HG03045 (cell line): ENCODE data around the gene NCAPD2.
"Not testable (repeated sequence)": the region's sequence is repeated elsewhere in the genome, so short reads cannot be mapped to it uniquely, and the experiment has no call there.

Source experiments
- ATAC-seq: cut with Tn5 transposase; IDR thresholded peaks from one replicate; pipeline ENCODE4 v1.9.1; 2021; ENCODE audit warnings: mild to moderate bottlenecking, moderate library complexity; ENCODE audit not compliant: unreplicated experiment

NCAPD2 gene

DNA sequence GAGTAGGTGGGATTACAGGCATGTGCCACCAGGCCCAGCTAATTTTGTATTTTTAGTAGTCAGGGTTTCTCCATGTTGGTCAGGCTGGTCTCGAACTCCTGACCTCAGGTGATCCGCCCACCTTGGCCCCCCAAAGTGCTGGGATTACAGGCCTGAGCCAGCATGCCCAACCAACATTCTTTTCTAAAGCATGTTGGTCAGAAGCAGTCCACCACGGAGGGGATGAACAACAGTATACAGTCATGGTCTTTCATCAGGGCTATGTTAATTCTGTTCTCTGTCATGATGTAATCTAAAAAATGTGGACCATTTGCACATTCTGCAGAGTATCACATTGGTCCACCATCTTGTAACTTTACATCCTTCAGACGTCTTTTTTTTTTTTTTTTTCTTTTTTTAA lies 4.5 kb upstream of the NCAPD2 start:
- no peak for ATAC-seq

DNA sequence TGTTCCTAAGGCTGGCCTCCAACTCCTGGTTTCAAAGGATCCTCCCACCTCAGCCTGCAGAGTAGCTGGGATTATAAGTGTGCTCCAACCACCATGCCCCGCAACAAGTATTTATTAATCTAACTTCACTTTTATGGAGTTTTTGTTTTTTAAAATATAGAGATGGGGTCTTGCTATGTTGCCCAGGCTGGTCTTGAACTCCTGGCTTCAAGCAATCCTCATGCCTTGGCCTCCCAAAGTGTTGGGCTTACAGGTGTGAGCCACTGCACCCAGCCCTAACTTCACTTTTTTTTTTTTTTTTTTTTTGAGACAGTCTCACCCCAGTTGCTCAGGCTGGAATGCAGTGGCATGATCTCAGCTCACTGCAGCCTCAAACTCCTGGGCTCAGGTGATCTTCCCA lies 3.2 kb upstream of the NCAPD2 start:
- not testable (repeated sequence) for ATAC-seq

DNA sequence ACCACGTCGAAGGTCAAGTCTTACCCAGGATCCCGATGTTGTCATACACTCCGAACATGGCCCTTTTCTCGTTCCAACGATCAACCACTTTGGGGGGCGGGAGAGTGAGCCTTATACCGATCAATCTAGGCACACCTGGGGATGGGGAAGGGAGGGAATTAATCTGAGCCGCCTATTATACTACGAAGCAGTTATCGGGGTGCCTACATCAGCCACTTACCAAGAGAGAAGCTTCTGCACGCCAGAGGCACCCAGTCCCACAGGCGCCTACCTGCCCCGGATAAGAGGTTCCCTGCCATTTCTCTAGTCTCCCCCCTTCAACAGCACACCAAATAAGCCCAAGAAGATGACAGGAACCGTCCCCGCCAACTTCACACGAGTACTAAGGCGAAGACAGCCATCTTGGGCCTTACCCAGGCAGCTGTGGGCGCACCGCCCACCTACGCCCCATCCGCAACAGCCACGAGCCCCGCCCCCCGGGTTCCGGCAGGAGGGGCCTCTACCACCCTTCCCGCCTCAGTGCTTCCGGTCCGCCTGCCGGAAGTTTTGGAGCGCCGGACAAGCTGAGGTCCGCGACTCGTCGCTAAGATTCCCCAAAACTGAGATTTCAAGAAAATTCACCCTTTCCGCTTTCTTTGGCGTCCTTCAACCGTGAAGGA lies 935 bp upstream of the NCAPD2 start, which contains the start of gene MRPL51:
TSS of gene MRPL51 (minus strand) at position 425 of the 659 bp plus-strand sequence. CDS start at position 299, 126 bp downstream.
- ATAC-seq, result peak; percentile 68

DNA sequence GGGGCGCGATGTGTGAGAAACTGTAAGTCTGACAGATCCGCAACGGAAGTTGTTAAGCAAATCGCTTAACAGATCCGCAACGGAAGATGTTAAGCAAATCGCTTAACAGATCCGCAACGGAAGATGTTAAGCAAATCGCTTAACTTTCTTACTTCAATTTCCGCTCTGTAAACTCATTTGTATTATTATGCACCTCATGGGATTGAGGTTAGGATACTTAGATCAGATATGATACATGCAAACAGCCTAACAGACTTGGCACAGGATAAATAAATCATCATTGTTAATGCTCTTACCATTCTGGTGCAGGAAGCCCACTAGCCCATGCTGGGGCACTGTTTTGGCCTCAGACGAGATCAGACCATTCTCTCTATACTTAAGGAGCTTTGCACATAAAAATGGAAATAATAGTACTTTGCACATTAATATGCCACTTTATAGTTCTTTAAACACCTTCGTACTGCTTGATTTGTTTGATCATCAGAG lies 399 bp downstream of the NCAPD2 start:
- ATAC-seq, result no peak

DNA sequence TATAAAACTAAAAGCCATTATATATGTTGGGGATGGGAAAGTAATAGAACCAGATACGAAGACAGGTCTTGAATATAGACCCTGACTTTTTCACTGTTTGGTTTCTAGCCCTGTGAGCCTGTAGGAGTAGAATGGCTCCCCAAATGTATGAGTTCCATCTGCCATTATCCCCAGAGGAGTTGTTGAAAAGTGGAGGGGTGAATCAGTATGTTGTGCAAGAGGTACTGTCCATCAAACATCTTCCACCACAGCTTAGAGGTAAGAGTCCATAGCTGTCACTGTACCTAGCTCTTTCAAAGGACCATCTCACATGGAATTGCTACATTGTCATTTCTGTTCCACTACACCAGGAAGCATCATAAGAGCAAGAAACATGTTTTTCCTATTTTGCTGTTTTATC lies 1.1 kb downstream of the NCAPD2 start:
- no peak for ATAC-seq

DNA sequence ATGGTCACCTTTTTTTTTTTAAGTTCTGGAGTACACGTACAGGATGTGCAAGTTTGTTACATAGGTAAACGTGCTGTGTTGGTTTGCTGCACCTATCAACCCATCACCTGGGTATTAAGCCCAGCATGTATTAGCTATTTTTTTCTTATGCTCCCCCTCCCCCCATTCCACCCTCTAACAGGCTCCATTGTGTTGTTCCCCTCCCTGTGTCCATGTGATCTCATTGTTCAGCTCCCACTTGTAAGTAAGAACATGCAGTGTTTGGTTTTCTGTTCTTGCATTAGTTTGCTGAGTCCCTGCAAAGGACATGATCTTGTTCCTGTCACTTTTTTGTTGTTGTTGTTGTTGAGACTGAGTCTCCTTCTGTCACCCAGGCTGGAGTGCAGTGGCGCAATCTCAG lies 3.4 kb downstream of the NCAPD2 start:
- ATAC-seq, result not testable (repeated sequence)

DNA sequence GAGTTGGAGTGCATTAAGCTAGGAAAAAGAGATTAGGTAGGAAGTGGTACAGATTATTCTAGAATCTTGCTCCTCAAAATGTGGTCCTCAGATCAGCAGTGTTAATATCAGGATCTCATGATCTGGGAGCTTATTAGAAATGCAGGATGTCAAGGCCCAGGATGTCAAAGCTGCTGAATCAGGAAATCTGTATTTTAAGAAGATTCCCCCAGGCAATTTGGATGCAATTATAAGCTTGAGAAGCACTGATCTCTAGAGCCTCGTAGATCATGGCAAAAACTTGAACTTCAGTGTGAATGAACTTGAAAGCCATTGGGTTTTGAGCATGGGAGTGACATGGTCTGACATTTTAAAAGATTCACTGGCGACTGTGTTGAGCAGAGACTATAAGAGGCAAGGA lies 6.6 kb downstream of the NCAPD2 start:
- ATAC-seq, result no peak

DNA sequence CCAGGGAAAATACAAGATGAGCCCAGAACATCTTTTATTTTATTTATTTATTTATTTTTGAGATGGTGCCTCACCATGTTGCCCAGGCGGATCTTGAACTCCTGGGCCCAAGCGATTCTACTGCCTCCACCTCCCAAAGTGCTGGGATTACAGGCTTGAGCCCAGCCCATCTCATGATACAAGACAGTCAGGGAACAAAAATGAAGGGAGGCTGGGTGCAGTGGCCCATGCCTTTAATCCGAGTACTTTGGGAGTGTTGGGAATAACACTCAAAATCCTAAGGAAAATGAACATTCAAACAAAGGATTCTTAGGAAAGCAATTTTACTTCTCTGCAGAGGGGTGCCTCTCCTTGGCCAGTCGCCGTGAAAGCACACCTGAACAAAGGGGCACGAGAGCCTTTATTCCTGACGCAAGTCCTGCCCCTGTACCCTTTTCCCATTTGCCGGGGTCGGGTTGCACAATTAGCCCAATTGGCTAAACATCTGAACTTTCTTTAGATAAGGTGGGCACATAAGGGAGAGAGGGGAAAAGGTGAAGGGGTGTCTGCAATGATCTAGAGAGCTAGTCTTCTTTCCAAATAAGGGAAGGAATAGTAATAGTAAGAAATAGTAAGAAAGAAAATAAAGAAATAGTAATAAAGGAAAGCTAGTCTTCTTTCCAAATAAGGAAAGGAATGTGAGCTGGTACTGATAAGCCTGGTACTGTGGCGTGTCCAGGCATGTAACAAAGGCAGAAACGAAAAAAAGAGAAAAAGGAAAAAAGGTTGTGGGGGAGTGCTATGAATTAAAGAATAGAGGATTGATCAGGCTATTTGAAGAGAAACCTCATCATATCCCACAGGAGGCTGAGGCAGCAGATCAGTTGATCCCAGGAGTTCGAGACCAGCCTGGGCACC lies 13.4 kb downstream of the NCAPD2 start:
- ATAC-seq, result no peak

DNA sequence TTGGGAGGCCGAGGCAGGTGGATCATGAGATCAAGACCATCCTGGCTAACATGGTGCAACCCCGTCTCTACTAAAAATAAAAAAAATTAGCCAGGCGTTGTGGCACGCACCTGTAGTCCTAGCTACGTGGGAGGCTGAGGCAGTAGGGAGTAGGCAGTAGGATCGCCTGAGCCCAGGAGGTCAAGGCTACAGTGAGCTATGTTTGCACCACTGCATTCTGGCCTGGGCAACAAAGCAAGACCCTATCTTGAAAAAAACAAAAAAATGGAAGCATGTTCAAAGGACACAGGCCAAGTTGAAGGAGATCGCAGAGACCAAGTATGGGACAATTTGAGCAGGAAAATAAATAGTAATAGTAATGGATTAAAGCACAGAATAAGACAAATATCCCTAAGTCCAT lies 14.2 kb downstream of the NCAPD2 start:
- no peak for ATAC-seq

DNA sequence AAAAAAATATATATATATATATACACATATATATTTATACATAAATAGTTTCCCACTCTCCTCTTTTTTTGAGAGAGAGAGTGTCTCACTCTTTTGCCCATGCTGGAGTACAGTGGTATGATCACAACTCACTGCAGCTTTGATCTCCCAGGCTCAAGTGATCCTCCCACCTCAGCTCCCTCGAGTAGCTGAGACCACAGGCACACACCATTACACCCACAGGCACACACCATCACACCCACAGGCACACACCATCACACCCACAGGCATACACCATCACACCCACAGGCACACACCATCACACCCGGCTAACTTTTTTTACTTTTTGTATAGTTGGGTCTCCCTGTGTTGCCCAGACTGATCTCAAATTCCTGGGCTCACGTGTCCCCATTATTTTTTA lies 26.3 kb downstream of the NCAPD2 start:
- no peak for ATAC-seq

DNA sequence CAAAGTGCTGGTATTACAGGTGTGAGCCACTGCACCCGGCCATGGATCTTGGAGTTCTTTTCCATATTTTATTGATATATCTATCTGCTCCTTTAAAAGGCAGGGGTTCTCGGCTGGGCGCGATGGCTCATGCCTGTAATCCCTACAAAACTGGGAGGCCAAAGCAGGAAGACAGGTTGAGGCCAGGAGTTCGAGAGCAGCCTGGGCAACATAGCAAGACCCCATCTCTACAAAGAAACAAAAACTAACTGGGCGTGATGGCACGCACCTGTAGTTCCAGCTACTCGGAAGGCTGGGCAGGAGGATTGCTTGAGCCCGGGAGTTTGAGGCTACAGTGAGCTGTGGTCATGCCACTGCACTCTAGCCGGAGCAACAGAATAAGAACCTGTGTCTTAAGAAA lies 28.3 kb downstream of the NCAPD2 start:
- ATAC-seq, result no peak

DNA sequence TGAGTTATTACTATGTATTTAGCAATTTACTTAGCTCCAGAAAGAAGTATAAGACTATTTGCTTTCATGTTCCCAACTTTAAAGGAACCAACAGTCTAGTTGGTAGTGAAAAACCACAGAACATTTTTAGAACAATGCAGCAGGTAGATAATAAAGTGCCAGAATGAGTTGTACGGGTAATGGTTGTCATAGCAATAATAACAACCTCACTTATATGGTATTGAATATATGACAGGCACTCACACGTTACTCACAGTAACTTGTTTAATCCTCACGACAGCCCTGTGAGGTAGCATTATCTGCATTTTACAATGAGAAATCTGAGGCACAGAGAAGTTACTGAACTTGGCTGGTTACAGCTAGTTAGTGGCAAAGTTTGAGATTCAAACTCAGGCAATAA lies 29.8 kb downstream of the NCAPD2 start:
- ATAC-seq, result no peak

DNA sequence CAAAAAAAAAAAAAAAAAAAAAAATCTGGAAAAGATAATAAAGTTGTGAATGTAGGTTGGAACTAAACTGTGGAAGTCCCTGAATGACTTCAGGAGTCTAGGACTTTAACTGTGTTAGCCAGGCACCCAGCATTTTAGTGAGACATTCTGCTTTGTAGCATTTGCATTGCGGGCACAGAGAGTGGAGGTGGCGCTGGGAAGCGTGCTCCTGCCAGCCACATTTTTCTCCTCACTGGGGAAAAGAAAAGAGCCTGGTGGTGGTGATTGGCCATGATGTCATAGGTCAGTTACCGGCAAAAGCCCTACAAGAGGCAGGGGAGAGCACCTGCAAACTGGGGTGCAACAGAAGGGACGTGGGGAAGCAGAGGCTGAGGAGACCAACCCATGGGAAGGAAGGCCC lies 30.7 kb downstream of the NCAPD2 start:
- no peak for ATAC-seq

DNA sequence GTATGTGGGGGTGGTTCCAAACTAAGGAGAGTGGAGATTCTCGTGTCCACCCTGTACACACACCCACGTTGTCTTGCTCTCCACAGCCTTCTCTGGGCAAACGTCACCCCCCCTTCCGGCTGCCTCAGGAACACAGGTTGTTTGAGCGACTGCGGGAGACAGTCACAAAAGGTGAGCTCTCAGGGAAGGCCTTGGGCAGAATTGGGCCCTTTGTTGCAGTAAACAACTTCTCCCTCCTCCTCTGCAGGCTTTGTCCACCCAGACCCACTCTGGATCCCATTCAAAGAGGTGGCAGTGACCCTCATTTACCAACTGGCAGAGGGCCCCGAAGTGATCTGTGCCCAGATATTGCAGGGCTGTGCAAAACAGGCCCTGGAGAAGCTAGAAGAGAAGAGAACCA lies 32.3 kb downstream of the NCAPD2 start:
- no peak for ATAC-seq

DNA sequence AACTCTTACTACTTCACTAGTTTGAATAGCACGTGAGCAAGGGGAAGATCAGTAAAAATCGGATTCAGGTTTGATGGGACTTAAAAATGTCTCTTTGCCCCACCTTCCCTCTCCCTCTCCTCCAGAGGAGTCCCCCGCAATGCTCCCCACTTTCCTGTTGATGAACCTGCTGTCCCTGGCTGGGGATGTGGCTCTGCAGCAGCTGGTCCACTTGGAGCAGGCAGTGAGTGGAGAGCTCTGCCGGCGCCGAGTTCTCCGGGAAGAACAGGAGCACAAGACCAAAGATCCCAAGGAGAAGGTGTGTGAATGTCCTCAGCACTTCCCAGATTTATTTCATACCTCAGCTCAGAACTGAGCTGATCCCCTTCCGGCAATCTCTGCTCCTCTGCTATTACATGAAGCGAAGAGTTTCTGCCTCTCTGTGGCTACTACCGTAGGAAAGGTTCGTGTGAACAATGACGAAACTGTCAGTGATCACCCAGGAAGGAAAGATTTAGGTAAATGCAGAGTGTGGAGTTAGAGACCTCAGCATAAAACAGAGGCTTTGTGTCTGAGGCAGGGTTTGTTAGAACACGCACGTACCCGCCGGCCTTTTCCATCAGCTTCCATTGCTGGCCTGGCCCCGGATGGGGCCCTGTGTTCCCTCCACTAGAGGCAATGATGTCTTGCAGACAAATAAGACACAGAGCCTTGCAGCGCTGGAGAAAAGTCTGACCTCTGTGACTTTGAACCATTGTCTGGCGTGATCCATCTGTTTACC lies 33.0 kb downstream of the NCAPD2 start:
- ATAC-seq, result no peak

DNA sequence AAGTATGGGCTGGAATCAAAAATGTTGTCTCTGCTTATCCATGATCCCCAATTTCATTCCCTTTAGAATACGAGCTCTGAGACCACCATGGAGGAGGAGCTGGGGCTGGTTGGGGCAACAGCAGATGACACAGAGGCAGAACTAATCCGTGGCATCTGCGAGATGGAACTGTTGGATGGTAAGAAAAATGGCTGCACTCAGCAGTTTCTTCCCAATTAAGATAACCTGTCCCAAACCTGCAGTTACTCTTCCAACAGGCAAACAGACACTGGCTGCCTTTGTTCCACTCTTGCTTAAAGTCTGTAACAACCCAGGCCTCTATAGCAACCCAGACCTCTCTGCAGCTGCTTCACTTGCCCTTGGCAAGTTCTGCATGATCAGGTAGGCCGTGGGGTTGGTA lies 33.8 kb downstream of the NCAPD2 start:
- no peak for ATAC-seq

DNA sequence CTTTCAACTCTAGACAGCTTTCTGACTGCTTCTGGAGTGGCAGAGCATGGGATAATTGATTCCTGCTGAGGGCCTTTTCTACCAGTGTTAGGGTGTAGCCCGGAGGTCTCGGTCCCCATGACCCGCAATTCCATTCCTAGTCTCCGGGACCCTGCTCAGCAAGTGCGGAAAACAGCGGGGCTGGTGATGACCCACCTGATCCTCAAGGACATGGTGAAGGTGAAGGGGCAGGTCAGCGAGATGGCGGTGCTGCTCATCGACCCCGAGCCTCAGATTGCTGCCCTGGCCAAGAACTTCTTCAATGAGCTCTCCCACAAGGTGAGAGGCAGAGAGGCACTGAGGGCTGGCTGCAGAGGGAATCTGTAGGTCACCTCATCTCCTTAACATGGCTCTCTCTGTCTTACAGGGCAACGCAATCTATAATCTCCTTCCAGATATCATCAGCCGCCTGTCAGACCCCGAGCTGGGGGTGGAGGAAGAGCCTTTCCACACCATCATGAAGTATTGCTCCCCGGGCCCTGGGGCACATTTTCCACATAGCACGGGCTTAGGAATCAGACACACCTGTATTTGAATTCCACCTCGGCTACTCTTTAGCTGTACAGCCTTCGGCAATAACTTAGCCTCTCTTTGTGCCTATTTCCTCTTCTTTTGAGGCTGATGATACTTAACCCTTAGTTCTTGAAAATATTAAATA lies 34.8 kb downstream of the NCAPD2 start:
- ATAC-seq, result no peak

DNA sequence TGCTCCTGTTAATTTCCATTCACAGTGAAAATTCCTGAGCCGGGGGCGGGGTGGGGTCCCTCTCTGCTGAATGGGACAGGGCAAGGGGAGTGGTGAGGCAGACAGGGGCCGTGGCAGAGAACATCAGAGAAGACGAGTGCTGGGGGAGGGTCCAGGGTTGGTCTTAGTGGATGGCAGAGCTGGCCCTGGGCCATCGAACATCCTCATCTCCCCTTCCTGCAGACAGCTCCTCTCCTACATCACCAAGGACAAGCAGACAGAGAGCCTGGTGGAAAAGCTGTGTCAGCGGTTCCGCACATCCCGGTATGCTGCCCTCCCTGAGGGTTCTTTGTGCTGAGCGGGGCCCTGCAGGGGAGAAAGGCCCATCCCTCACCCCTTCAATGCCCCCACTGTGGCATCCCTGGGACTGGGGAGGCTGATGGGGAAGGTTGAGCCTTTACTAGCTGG lies 35.4 kb downstream of the NCAPD2 start:
- no peak for ATAC-seq

DNA sequence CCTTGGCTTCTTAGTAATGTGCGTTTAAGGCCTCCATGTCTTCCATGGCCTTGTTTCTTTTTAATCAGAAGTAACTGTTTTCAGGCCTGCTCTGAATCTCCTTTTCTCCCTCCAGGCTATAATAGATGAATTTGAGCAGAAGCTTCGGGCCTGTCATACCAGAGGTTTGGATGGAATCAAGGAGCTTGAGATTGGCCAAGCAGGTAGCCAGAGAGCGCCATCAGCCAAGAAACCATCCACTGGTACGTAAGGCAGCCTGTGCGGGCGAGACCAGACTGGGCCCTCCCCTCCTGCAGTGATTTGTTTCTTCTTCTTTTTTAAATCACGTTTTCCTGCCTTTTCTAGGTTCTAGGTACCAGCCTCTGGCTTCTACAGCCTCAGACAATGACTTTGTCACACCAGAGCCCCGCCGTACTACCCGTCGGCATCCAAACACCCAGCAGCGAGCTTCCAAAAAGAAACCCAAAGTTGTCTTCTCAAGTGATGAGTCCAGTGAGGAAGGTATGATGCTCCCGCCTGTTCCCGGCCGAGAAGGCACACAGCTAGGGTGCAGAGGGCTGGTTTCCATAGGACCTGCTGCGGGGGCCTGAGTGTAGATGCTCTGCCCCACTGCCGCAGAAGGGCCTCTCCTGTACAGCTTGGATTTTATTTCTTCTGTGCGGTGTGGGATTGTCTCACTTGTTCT lies 36.8 kb downstream of the NCAPD2 start:
- ATAC-seq, result no peak
